ENCODE data around the gene GPR4. TPM values are rescaled to one million over a fixed set of nuclear protein-coding genes. Genes with fewer than 3 reads are reported as not detected.
"Not testable (repeated sequence)": the region's sequence is repeated elsewhere in the genome, so short reads cannot be mapped to it uniquely, and the experiment has no call there.

The GPR4 gene
- total RNA-seq, 1 donor from 2014 or later = not detected

DNA sequence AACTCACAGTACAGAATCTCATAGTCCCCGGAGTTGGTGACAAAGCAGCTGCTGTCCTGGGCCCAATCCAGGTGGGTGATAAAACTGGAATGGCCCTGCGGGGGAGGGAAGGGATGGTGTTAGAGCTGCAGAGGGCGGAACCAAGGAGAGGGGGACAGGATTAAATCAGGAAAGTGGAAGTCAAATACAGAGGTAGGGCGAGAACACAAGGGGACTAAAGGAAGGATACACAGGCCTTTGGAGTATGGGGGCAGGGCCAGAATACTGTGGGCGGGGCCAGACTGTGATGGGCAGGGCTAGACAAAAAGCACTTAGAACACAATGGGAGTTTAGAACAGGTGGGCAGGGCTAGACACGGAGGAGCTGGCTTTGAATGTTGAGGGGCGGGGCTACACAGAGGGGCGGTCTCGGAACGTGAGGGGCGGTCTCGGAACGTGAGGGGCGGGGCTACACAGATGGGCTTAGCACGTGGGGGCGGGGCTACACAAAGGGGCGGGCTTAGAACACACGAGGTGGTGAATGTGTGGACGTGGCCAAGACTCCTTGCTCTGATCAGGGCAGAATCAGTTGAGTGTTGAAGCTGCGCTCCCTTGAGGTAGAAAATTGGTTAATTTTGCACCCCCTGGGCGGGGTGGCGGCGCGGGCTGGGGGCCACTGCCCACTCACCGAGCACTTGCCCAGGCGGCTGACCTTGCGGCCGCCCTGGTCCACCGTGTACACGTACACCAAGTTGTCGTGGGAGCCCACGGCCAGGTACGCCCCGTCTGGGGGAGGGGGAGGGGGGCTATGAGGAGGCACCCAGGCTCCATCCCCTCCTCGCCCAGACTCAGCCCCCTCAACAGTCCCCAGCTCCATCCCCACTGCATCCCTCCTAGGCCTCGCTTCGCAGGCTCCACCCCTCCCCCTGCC, 14.0 kb upstream of the GPR4 start:
- DNase-seq (ENCODE audit: low read depth) = peak; percentile 69
- no peak overlapping the region for H3K4me3 ChIP-seq (ENCODE audit: low read depth, low read length)
- H3K27me3 ChIP-seq (ENCODE audit: control insufficient read depth, insufficient read depth, low read length) = no peaks in the 10 kb centered on the region
- TF ChIP-seq, protein P1, sequence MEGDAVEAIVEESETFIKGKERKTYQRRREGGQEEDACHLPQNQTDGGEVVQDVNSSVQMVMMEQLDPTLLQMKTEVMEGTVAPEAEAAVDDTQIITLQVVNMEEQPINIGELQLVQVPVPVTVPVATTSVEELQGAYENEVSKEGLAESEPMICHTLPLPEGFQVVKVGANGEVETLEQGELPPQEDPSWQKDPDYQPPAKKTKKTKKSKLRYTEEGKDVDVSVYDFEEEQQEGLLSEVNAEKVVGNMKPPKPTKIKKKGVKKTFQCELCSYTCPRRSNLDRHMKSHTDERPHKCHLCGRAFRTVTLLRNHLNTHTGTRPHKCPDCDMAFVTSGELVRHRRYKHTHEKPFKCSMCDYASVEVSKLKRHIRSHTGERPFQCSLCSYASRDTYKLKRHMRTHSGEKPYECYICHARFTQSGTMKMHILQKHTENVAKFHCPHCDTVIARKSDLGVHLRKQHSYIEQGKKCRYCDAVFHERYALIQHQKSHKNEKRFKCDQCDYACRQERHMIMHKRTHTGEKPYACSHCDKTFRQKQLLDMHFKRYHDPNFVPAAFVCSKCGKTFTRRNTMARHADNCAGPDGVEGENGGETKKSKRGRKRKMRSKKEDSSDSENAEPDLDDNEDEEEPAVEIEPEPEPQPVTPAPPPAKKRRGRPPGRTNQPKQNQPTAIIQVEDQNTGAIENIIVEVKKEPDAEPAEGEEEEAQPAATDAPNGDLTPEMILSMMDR (IDR thresholded peaks at IDR 0.05; ENCODE audit: insufficient read depth, low read length, poor library complexity, severe bottlenecking) = no peak
- H3K36me3 ChIP-seq (ENCODE audit: control insufficient read depth, insufficient read depth, low read length) = peaks cover 6% of the 10 kb centered on the region

DNA sequence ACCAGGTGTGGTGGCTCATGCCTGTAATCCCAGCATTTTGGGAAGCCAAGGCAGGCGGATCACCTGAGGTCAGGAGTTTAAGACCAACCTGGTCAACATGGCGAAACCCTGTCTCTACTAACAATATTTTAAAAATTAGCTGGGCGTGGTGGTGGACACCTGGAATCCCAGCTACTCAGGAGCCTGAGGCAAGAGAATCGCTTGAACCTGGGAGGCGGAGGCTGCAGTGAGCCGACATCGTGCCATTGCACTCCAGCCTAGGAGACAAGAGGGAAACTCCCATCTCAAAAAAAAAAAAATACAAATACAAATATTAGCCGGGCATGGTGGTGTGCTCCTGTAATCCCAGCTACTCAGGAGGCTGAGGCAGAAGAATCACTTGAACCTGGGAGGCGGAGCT, 13.0 kb upstream of the GPR4 start:
- H3K27me3 ChIP-seq (ENCODE audit: control insufficient read depth, insufficient read depth, low read length); DNase-seq (ENCODE audit: low read depth); H3K36me3 ChIP-seq (ENCODE audit: control insufficient read depth, insufficient read depth, low read length); H3K4me3 ChIP-seq (ENCODE audit: low read depth, low read length): not testable (repeated sequence)

DNA sequence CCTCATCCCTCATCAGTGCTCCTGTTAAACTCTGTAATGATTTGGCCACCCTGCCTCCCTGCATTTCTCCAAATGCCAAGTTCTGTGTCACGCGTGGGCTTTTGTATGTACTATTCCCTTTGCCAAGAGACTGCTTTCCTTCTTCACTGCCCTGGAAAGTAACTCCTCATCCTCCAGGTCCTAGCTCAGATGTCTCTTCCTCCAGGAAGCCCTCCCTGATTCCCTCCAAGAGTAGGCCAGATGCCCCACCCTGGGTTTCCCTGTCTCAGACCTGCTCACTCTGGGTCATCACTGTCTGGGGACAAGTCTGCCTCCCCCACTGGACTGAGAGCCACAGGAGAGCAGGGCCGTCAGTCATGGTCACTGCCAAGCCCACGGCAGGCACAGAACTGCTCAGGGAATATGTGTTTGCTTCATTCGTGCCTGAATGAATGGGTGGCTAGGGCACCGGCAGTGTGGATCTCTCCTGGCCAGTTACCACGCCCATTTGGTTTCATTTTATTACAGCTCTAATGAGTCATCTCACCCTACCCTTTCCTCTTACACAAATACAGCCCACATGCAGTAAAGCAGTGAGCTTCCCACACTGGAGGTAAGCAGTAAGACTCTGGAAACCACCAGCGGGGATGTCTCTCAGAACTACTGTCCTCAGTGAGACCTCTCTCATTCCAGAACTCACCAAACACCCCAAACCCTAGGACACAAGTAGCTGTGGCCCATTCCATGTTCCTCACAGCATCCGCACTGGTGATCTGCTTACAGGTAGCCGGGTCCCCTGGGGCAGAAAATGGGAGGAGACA, 12.1 kb upstream of the GPR4 start:
- Histone ChIP-seq H3K4me3 (ENCODE audit: low read depth, low read length) (no peak overlapping the region), H3K27me3 (ENCODE audit: control insufficient read depth, insufficient read depth, low read length) (no peaks in the 10 kb centered on the region), H3K36me3 (ENCODE audit: control insufficient read depth, insufficient read depth, low read length) (peaks cover 6% of the 10 kb centered on the region)
- TF ChIP-seq, protein P1 (IDR thresholded peaks at IDR 0.05; ENCODE audit: insufficient read depth, low read length, poor library complexity, severe bottlenecking) = no peak
- peak; percentile 92 for DNase-seq (ENCODE audit: low read depth)

DNA sequence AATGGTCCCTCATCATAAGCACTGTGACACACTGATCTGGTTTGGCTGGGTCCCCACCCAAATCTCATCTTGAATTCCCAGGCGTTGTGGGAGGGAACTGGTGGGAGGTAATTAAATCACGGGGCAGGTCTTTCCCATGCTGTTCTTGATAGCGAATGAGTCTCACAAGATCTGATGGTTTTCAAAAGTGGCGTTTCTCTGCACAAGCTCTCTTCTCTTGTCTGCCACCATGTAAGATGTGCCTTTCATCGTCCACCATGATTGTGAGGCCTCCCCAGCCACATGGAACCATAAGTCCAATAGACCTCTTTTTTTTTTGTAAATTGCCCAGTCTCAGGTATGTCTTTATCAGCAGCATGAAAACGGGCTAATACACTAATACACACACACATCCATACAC, 6.9 kb upstream of the GPR4 start:
- Histone ChIP-seq H3K36me3 (ENCODE audit: control insufficient read depth, insufficient read depth, low read length) (peaks cover 3% of the 10 kb centered on the region), H3K27me3 (ENCODE audit: control insufficient read depth, insufficient read depth, low read length) (no peaks in the 10 kb centered on the region), H3K4me3 (ENCODE audit: low read depth, low read length) (no peak overlapping the region)
- no peak for DNase-seq (ENCODE audit: low read depth)
- TF ChIP-seq, protein P1 (IDR thresholded peaks at IDR 0.05; ENCODE audit: insufficient read depth, low read length, poor library complexity, severe bottlenecking) = no peak

DNA sequence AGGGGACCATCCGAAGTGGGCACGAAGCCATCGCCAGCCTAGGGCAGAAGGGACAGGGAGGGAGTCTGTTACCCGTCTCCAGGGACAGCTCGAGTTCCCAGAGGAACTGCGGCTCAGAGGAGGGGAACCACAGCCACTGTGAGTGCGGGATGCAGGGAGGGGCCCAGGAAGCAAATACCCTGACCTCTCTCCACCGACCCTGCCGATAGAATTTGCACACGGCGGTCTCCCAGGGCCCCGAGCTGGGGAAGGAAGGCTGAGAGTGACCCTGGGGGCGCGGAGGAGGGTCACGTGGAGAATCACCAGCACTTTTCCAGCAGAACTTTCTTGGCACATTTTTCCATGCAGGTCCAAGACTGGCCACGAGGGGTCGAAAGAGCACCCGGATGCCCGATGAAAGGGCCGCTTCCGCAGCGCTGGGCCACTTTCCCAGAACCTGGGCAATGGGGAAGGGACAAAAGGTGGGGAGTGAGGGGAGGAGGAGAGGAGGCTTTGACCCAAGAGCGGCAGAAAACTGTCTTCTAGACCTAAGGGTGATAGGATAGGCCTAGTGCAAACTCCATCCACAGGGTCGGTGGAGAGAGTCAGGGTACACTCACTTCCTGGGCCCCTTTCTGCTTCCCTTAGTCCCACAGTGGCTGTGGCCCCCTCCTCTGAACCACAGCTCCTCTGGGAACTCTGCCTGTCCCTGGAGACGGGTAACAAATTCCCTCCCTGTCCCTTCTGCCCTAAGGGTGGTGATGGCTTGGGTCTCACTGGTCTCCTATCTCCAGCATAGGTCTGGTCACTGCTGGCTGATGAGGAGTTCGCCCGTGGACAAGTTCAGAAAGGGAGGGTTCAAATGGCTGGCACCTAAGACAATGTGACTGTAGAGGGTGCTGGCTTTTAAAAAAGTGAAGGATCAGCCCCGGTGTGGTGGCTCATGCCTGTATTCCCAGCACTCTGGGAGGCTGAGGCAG, 5.3 kb upstream of the GPR4 start:
- Histone ChIP-seq H3K27me3 (ENCODE audit: control insufficient read depth, insufficient read depth, low read length) (peaks cover 6% of the 10 kb centered on the region), H3K4me3 (ENCODE audit: low read depth, low read length) (no peak overlapping the region), H3K36me3 (ENCODE audit: control insufficient read depth, insufficient read depth, low read length) (no peaks in the 10 kb centered on the region)
- TF ChIP-seq, protein P1 (IDR thresholded peaks at IDR 0.05; ENCODE audit: insufficient read depth, low read length, poor library complexity, severe bottlenecking) = peak; percentile 93
- DNase-seq (ENCODE audit: low read depth) = no peak

Measured in kidney epithelial cell (primary cell).